Measurements from ENCODE around the gene CTBP1. TPM values are rescaled to one million over a fixed set of nuclear protein-coding genes. Genes with fewer than 3 reads are reported as not detected.
"Not testable (repeated sequence)": the region's sequence is repeated elsewhere in the genome, so short reads cannot be mapped to it uniquely, and the experiment has no call there.

Gene CTBP1
- polyA plus RNA-seq, 3 donors from 2014 or later: 72.1 to 110 (median 77.7) TPM

GRCh38 chr4:1244081-1244977 is 4.6 kb downstream of the CTBP1 start:
- peak overlapping the region; percentile 82 to 97 (median 96) for H3K27ac Mint-ChIP-seq
- H3K4me1 Mint-ChIP-seq: peaks cover 54 to 55% of the 10 kb centered on the region in 2 donors
- peak overlapping the region; percentile 64 to 91 (median 89) for H3K4me3 Mint-ChIP-seq

GRCh38 chr4:1243451-1244080 is 5.4 kb downstream of the CTBP1 start:
- no peak for DNase-seq
- peaks cover 0 to 3% (median 3%) of the 10 kb centered on the region in 3 donors for H3K36me3 Mint-ChIP-seq
- peaks cover 20 to 34% (median 20%) of the 10 kb centered on the region in 3 donors for H3K27me3 Mint-ChIP-seq (ENCODE audit: low read depth in 3 of 3)
- H3K9me3 Mint-ChIP-seq: no peaks in the 10 kb centered on the region
- H3K4me3 Mint-ChIP-seq: peak overlapping the region; percentile 9 to 53 (median 24)
- H3K4me1 Mint-ChIP-seq: peaks cover 57 to 60% of the 10 kb centered on the region in 2 donors
- H3K27ac Mint-ChIP-seq: peak overlapping the region; percentile 19 to 97 (median 63)

More at GRCh38 chr4:1244081-1244977, 4.6 kb downstream of the CTBP1 start:
- no peak for DNase-seq
- Mint-ChIP-seq H3K36me3 (no peaks in the 10 kb centered on the region), H3K27me3 (ENCODE audit: low read depth in 3 of 3) (peaks cover 18 to 34% (median 20%) of the 10 kb centered on the region in 3 donors), H3K9me3 (no peaks in the 10 kb centered on the region)

GRCh38 chr4:1242506-1243450 is 6.2 kb downstream of the CTBP1 start:
- Mint-ChIP-seq H3K9me3 (no peaks in the 10 kb centered on the region), H3K27me3 (ENCODE audit: low read depth in 3 of 3) (peaks cover 19 to 34% (median 20%) of the 10 kb centered on the region in 3 donors), H3K4me1 (peaks cover 57 to 66% of the 10 kb centered on the region in 2 donors), H3K4me3 (peak overlapping the region in 2 of 5 donors; percentile 10 to 54), H3K36me3 (peaks cover 0 to 3% (median 3%) of the 10 kb centered on the region in 3 donors), H3K27ac (peak overlapping the region; percentile 31 to 84 (median 79))
- DNase-seq: no peak

- H3K27ac Mint-ChIP-seq: peak overlapping the region in 4 of 6 donors; percentile 60 to 84 (median 76)
- peaks cover 12 to 29% (median 13%) of the 10 kb centered on the region in 3 donors for H3K27me3 Mint-ChIP-seq (ENCODE audit: low read depth in 3 of 3)
- H3K4me1 Mint-ChIP-seq: peaks cover 55 to 63% of the 10 kb centered on the region in 2 donors
- DNase-seq: no peak
- no peaks in the 10 kb centered on the region for H3K9me3 Mint-ChIP-seq
- H3K4me3 Mint-ChIP-seq: no peak overlapping the region
- H3K36me3 Mint-ChIP-seq: peaks cover 0 to 3% (median 3%) of the 10 kb centered on the region in 3 donors
These were observed 6.9 kb downstream of the CTBP1 start for GRCh38 chr4:1241936-1242505.

GRCh38 chr4:1241466-1241935 is 7.4 kb downstream of the CTBP1 start:
- no peak for DNase-seq
- peaks cover 50 to 57% of the 10 kb centered on the region in 2 donors for H3K4me1 Mint-ChIP-seq
- peaks cover 7 to 24% (median 8%) of the 10 kb centered on the region in 3 donors for H3K27me3 Mint-ChIP-seq (ENCODE audit: low read depth in 3 of 3)
- H3K4me3 Mint-ChIP-seq: no peak overlapping the region
- peaks cover 0 to 3% (median 3%) of the 10 kb centered on the region in 3 donors for H3K36me3 Mint-ChIP-seq
- no peaks in the 10 kb centered on the region for H3K9me3 Mint-ChIP-seq
- H3K27ac Mint-ChIP-seq: peak overlapping the region in 4 of 6 donors; percentile 30 to 48 (median 47)

- H3K4me1 Mint-ChIP-seq: peaks cover 44 to 51% of the 10 kb centered on the region in 2 donors
- peak overlapping the region in 4 of 6 donors; percentile 19 to 48 (median 38) for H3K27ac Mint-ChIP-seq
- no peak overlapping the region for H3K4me3 Mint-ChIP-seq
- no peak for DNase-seq
- no peaks in the 10 kb centered on the region for H3K9me3 Mint-ChIP-seq
- peaks cover 0 to 3% (median 3%) of the 10 kb centered on the region in 3 donors for H3K36me3 Mint-ChIP-seq
- peaks cover 4 to 18% (median 5%) of the 10 kb centered on the region in 3 donors for H3K27me3 Mint-ChIP-seq (ENCODE audit: low read depth in 3 of 3)
These were observed 8.0 kb downstream of the CTBP1 start for GRCh38 chr4:1240721-1241465.

- H3K27me3 Mint-ChIP-seq (ENCODE audit: low read depth in 3 of 3): peaks cover 2 to 15% (median 7%) of the 10 kb centered on the region in 3 donors
- peak overlapping the region in 1 of 6 donors; percentile 8 for H3K27ac Mint-ChIP-seq
- H3K4me1 Mint-ChIP-seq: peaks cover 39 to 42% of the 10 kb centered on the region in 2 donors
- H3K36me3 Mint-ChIP-seq: peaks cover 0 to 3% (median 3%) of the 10 kb centered on the region in 3 donors
- no peak overlapping the region for H3K4me3 Mint-ChIP-seq
- DNase-seq: no peak
- no peaks in the 10 kb centered on the region for H3K9me3 Mint-ChIP-seq
These were observed 9.0 kb downstream of the CTBP1 start for GRCh38 chr4:1239950-1240307.

- H3K27ac Mint-ChIP-seq: peak overlapping the region in 2 of 6 donors; percentile 21 to 84
- H3K9me3 Mint-ChIP-seq: no peaks in the 10 kb centered on the region
- peaks cover 35 to 41% of the 10 kb centered on the region in 2 donors for H3K4me1 Mint-ChIP-seq
- peaks cover under 1 to 10% (median 7%) of the 10 kb centered on the region in 3 donors for H3K27me3 Mint-ChIP-seq (ENCODE audit: low read depth in 3 of 3)
- H3K36me3 Mint-ChIP-seq: peaks cover 0 to 9% (median 3%) of the 10 kb centered on the region in 3 donors
- no peak overlapping the region for H3K4me3 Mint-ChIP-seq
- DNase-seq: no peak
These were observed 9.6 kb downstream of the CTBP1 start for GRCh38 chr4:1239141-1239949.

GRCh38 chr4:1238676-1239000 is 10.3 kb downstream of the CTBP1 start:
- Mint-ChIP-seq H3K36me3 (peaks cover 0 to 10% (median 3%) of the 10 kb centered on the region in 3 donors), H3K27me3 (ENCODE audit: low read depth in 3 of 3) (peaks cover 3 to 8% (median 7%) of the 10 kb centered on the region in 3 donors), H3K9me3 (no peaks in the 10 kb centered on the region), H3K27ac (peak overlapping the region in 2 of 6 donors; percentile 5 to 56), H3K4me3 (no peak overlapping the region), H3K4me1 (peaks cover 31 to 37% of the 10 kb centered on the region in 2 donors)
- DNase-seq: no peak

GRCh38 chr4:1237981-1238675 is 10.8 kb downstream of the CTBP1 start:
- peak overlapping the region in 2 of 6 donors; percentile 10 to 56 for H3K27ac Mint-ChIP-seq
- peaks cover 4 to 8% (median 7%) of the 10 kb centered on the region in 3 donors for H3K27me3 Mint-ChIP-seq (ENCODE audit: low read depth in 3 of 3)
- no peak for DNase-seq
- H3K4me1 Mint-ChIP-seq: peaks cover 26 to 32% of the 10 kb centered on the region in 2 donors
- no peak overlapping the region for H3K4me3 Mint-ChIP-seq
- H3K9me3 Mint-ChIP-seq: no peaks in the 10 kb centered on the region
- H3K36me3 Mint-ChIP-seq: peaks cover 0 to 10% (median 3%) of the 10 kb centered on the region in 3 donors

GRCh38 chr4:1237261-1237660 is 11.7 kb downstream of the CTBP1 start:
- not testable (repeated sequence) for H3K4me3 Mint-ChIP-seq; H3K27me3 Mint-ChIP-seq (ENCODE audit: low read depth in 3 of 3); H3K27ac Mint-ChIP-seq; DNase-seq; H3K9me3 Mint-ChIP-seq
- Mint-ChIP-seq H3K36me3 (peaks cover 0 to 10% (median 3%) of the 10 kb centered on the region in 3 donors), H3K4me1 (peaks cover 17 to 30% of the 10 kb centered on the region in 2 donors)

Data from immature natural killer cell (primary cell).